Measurements from ENCODE around the gene SNPH. TPM values are rescaled to one million over a fixed set of nuclear protein-coding genes. Genes with fewer than 3 reads are reported as not detected.

SNPH gene
- total RNA-seq, 4 donors from 2014 or later, result 0.89 to 3.8 (median 2.5) TPM

DNA sequence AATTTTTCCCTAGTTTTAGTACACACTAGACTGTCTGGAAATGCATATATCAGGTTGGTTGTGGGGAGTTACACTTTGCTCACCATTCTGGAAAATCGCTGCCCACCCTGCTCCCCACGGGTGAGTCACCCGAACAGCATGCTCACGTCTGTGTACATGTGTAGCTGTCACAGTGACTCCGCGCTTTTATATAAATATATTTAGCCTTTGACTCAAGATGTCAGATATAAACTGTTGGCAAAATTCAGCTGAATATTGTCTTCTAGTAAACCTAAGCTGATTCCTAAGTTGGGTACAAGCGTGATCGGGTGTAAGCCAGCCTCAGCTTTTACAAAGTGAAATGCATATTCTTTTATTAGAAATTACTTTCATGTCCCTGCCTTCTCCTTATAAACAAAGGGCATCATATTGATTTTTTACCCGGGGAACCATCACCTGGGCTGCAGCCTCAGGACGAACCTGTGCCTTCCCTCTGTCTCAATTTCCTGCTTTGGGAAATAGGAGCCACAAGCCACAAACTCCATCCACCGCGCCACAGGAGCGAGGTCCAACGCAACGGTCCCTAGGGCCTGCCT is 58.6 kb downstream of the SNPH start:
- TF ChIP-seq, protein P1, sequence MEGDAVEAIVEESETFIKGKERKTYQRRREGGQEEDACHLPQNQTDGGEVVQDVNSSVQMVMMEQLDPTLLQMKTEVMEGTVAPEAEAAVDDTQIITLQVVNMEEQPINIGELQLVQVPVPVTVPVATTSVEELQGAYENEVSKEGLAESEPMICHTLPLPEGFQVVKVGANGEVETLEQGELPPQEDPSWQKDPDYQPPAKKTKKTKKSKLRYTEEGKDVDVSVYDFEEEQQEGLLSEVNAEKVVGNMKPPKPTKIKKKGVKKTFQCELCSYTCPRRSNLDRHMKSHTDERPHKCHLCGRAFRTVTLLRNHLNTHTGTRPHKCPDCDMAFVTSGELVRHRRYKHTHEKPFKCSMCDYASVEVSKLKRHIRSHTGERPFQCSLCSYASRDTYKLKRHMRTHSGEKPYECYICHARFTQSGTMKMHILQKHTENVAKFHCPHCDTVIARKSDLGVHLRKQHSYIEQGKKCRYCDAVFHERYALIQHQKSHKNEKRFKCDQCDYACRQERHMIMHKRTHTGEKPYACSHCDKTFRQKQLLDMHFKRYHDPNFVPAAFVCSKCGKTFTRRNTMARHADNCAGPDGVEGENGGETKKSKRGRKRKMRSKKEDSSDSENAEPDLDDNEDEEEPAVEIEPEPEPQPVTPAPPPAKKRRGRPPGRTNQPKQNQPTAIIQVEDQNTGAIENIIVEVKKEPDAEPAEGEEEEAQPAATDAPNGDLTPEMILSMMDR (IDR thresholded peaks at IDR 0.05), result no peak
- no peak for TF ChIP-seq POLR2AphosphoS5 (IDR thresholded peaks at IDR 0.05)
- no peak for TF ChIP-seq POLR2A (IDR thresholded peaks at IDR 0.05)
- no peak for TF ChIP-seq EP300 (IDR thresholded peaks at IDR 0.05)
- peak overlapping the region; percentile 97 for H3K27ac ChIP-seq
- DNase-seq (ENCODE audit: low spot score in 2 of 2), result peak; percentile 64 to 70
- H3K27me3 ChIP-seq, result no peaks in the 10 kb centered on the region
- no peaks in the 10 kb centered on the region for H3K36me3 ChIP-seq
- peak overlapping the region; percentile 64 for H3K4me3 ChIP-seq
- 30% methylated on average over 15 of the region's 15 CpGs for WGBS
- H3K9me3 ChIP-seq, result no peaks in the 10 kb centered on the region
- H3K4me1 ChIP-seq, result peaks cover 66% of the 10 kb centered on the region

DNA sequence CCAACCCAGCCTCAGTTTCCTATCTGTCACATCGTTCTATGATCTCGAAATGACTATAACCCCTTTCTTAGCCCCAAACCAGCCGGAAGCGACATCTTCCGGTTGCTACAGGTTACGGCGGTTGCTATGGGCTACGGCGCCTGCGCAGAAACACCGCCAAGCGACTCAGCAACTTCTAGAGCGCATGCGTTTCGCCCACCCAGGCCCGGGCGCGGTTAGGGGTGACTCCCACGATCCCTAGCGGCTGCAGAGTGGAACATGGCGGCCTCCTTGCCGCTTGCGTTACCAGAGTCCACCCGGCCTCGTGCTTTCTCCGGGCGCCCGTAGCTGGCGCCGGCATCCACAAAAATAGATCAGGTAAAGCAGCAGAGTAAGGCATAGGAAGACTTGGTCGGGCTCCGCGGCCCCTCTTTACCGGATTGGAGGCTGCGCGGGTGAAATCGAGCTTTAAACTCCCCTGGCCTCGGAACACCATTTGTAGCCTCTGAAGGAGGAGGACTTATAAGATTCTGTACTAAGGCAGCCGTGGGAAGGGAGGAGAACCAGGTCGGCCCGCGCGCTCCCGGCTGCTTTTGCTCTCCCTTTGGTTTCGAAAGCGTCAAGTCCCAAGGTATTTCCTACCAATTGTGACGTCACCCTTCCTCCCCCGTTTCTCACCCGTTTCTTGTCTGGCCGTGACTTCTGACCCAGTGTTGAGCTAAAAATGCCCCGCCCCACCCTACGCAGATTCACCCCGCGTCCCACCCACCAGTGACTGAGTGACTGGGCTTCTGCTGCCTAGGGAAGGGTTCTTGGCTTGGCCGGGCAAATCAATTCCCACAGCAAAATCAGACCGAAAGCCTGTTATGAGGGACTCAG is 59.3 kb downstream of the SNPH start:
- DNase-seq (ENCODE audit: low spot score in 2 of 2), result peak; percentile 98 to 99
- peak overlapping the region; percentile 64 for H3K4me3 ChIP-seq
- H3K27me3 ChIP-seq, result no peaks in the 10 kb centered on the region
- peak overlapping the region; percentile 97 for H3K27ac ChIP-seq
- 1% methylated on average over 52 of the region's 56 CpGs for WGBS
- H3K4me1 ChIP-seq, result peaks cover 73% of the 10 kb centered on the region
- no peaks in the 10 kb centered on the region for H3K9me3 ChIP-seq
- TF ChIP-seq POLR2A (IDR thresholded peaks at IDR 0.05) (peak; percentile 54 to 90), EP300 (IDR thresholded peaks at IDR 0.05) (no peak), POLR2AphosphoS5 (IDR thresholded peaks at IDR 0.05) (peak in 2 of 3 donors; percentile 71 to 74)
- TF ChIP-seq, protein P1 (IDR thresholded peaks at IDR 0.05), result peak; percentile 26 to 40
- no peaks in the 10 kb centered on the region for H3K36me3 ChIP-seq

DNA sequence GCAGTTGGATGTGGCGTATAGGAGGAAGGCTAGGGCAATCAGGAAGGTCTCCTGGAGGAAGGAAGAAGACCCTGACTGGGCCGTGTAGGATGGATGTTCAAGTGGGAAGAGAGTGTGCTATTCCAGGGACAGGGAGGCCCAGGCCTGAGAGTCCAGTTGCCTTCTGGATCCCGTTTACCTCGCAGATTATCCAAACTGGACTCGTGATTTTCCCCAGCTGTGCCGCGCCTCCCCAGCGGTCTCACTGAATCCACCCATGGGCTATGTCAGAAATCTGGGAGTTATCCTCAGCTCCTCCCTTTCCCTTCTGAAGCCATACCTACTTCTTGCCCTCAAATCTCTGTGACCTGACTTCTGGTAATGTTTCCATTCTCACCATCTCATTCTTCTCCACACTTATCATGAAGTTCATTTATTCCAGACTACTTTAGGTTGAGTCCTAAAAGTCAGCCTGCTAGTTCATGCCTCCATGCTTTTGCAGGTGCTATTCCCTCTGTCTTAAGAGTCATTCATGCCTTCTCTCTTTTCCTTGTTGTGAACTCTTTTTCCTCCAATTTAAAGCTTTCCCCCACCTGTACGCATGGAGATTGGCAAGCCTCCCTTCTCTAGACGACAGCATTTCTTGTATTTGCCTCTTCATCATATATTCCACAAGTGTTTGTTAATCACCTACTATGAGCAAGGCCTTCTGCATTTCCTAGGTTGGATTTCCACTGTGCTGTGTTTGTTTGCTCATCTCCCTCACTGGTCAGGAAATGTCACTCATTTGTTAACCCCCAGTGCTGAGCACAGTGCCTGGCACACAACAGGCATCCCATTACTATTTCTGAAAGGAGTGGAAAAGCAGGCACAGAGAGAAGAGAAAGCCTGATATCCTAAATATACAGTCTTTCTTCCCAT is 60.2 kb downstream of the SNPH start:
- TF ChIP-seq POLR2AphosphoS5 (IDR thresholded peaks at IDR 0.05) (no peak), POLR2A (IDR thresholded peaks at IDR 0.05) (no peak), EP300 (IDR thresholded peaks at IDR 0.05) (no peak)
- TF ChIP-seq, protein P1 (IDR thresholded peaks at IDR 0.05), result no peak
- peak overlapping the region; percentile 64 for H3K4me3 ChIP-seq
- H3K9me3 ChIP-seq, result no peaks in the 10 kb centered on the region
- H3K27me3 ChIP-seq, result no peaks in the 10 kb centered on the region
- H3K4me1 ChIP-seq, result peaks cover 82% of the 10 kb centered on the region
- 23% methylated on average over 10 of the region's 10 CpGs for WGBS
- H3K36me3 ChIP-seq, result no peaks in the 10 kb centered on the region
- peak; percentile 74 for DNase-seq (ENCODE audit: low spot score in 2 of 2)
- H3K27ac ChIP-seq, result peak overlapping the region; percentile 97

DNA sequence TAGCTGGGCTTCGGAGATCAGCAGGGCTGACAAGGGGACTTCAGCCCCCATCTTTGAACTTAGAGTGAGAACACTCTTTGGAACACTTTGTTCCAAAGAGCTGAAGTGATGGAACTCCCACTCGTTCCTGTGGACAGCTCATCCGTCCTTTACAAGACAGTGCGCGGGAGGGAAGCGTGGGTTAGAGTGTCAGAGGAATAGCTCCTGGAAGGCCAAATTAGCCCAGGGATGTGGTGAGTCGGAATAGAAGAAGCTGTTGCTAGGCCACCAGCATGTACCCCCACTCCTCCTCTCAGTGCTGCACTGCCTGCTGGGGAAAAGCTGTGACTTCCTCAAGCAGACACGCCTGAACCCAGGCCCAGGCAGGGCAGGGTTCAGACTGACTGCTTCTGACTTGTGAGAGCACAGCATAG is 61.2 kb downstream of the SNPH start:
- 69% methylated on average over 8 of the region's 8 CpGs for WGBS
- no peak overlapping the region for H3K4me3 ChIP-seq
- peak in 1 of 3 donors; percentile 23 for TF ChIP-seq POLR2AphosphoS5 (IDR thresholded peaks at IDR 0.05)
- TF ChIP-seq, protein P1 (IDR thresholded peaks at IDR 0.05), result no peak
- no peaks in the 10 kb centered on the region for H3K36me3 ChIP-seq
- H3K4me1 ChIP-seq, result peaks cover 80% of the 10 kb centered on the region
- peak; percentile 67 to 77 for DNase-seq (ENCODE audit: low spot score in 2 of 2)
- no peaks in the 10 kb centered on the region for H3K27me3 ChIP-seq
- H3K9me3 ChIP-seq, result no peaks in the 10 kb centered on the region
- H3K27ac ChIP-seq, result peak overlapping the region; percentile 97
